Gastrocnemius medialis (tissue), 4 donors: Measurements from ENCODE around the gene FSTL1. TPM values are rescaled to one million over a fixed set of nuclear protein-coding genes. Genes with fewer than 3 reads are reported as not detected.

Source experiments
- ATAC-seq, 2 donors: fragments of 150-250 bp; one replicate each; pipeline ENCODE4 v1.9.1; 2016
- DNase-seq, 2 donors: peaks; one replicate each; pipeline ENCODE4 v3.0.0-alpha.2; 2019
- H3K27ac ChIP-seq, 4 donors: fragments of 200-600 bp; sonication (generic); 1 replicate in 1 of 4; 2 replicates in 3 of 4; pipeline ENCODE4 v1.5.1; 2016 to 2018; ENCODE audit warnings: mild to moderate bottlenecking in 2 of 4, moderate library complexity in 1 of 4
- H3K27me3 ChIP-seq, 3 donors: fragments of 200-600 bp; sonication (generic) in 2 of 3; 1 replicate in 1 of 3; 2 replicates in 2 of 3; pipeline versions ENCODE4 v1.5.1 to v1.6.0; 2016 to 2019; ENCODE audit warnings: mild to moderate bottlenecking in 1 of 3, moderate library complexity in 1 of 3
- H3K36me3 ChIP-seq, 2 donors: fragments of 200-600 bp; sonication (generic) in 1 of 2; one replicate each; pipeline ENCODE4 v1.5.1; 2017 to 2018
- H3K4me1 ChIP-seq, 2 donors: fragments of 200-600 bp; sonication (generic) in 1 of 2; one replicate each; pipeline ENCODE4 v1.5.1; 2016 to 2017; ENCODE audit warnings: mild to moderate bottlenecking in 2 of 2
- H3K4me3 ChIP-seq, 4 donors: fragments of 200-600 bp; sonication (generic) in 3 of 4; 1 replicate in 1 of 4; 2 replicates in 3 of 4; pipeline ENCODE4 v1.5.1; 2016 to 2019; ENCODE audit warnings: mild to moderate bottlenecking in 2 of 4
- H3K9me3 ChIP-seq, 3 donors: fragments of 200-600 bp; sonication (generic) in 2 of 3; 1 replicate in 1 of 3; 2 replicates in 2 of 3; pipeline ENCODE4 v1.5.1; 2016 to 2019
- POLR2A ChIP-seq, 2 donors: fragments of 450-650 bp; IDR thresholded peaks; one replicate each; pipeline ENCODE4 v1.6.1; 2017; ENCODE audit warnings: antibody characterized with exemption in 2 of 2, mild to moderate bottlenecking in 2 of 2, moderate library complexity in 2 of 2
- in situ Hi-C, 4 donors: fragments of 200-750 bp; cut with MboI; loops; one replicate each; pipeline versions ENCODE4 v1.15.0 to v1.8.0; 2017; ENCODE audit warnings: low sequenced_read_pairs in 4 of 4
- intact Hi-C: fragments of 100-400 bp; cut with DNase I; formaldehyde crosslinking; loops from one replicate; pipeline ENCODE4 v1.15.1; 2023; ENCODE audit warnings: low total_unique reads
- total RNA-seq, 4 donors: library from RNA; depleted of rRNA; stranded (reverse); fragments of >200 nt; gene quantifications; one replicate each; pipeline versions ENCODE4 v1.1.0 to v1.2.3, GENCODE V29; 2016
- TF ChIP-seq, protein P1 (sequence below), 5 experiments: fragments of 450-650 bp in 3 of 5; fragments of 200-600 bp in 2 of 5; sonication (generic) in 2 of 5; IDR thresholded peaks in 4 of 5; conservative IDR thresholded peaks in 1 of 5; 1 replicate in 4 of 5; 2 replicates in 1 of 5; pipeline ENCODE4 v1.5.1; 2016 to 2019; ENCODE audit warnings: antibody characterized with exemption in 5 of 5, mild to moderate bottlenecking in 3 of 5, moderate library complexity in 3 of 5

FSTL1 gene
- total RNA-seq, 4 donors from 2014 or later, result 33.4 to 77.5 (median 44.0) TPM

DNA sequence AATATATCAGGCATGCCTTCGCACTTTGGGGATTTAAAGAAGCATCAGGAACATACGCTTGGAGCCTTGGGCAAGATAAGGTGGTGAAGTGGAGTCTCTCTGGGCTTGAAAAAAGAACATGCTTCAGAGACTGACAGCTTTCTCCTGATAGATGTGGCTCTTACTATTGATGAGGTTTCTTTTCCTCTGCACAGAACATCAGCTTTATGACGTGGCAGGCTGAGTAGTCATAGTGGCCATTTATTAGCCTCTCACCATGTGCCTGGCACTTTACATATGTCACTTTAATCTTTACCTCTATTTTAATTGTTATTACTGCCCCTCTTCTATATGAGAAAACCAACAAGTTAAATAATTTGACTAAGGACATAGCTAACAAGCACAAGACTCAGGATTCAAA is 82.6 kb downstream of the FSTL1 start:
- in situ Hi-C loops (no loop called here), intact Hi-C loops (no loop called here)
- Histone ChIP-seq H3K4me3 (no peak overlapping the region), H3K9me3 (no peaks in the 10 kb centered on the region), H3K27me3 (no peaks in the 10 kb centered on the region), H3K36me3 (no peaks in the 10 kb centered on the region), H3K4me1 (no peaks in the 10 kb centered on the region), H3K27ac (no peak overlapping the region)
- no peak for DNase-seq
- TF ChIP-seq, protein P1, sequence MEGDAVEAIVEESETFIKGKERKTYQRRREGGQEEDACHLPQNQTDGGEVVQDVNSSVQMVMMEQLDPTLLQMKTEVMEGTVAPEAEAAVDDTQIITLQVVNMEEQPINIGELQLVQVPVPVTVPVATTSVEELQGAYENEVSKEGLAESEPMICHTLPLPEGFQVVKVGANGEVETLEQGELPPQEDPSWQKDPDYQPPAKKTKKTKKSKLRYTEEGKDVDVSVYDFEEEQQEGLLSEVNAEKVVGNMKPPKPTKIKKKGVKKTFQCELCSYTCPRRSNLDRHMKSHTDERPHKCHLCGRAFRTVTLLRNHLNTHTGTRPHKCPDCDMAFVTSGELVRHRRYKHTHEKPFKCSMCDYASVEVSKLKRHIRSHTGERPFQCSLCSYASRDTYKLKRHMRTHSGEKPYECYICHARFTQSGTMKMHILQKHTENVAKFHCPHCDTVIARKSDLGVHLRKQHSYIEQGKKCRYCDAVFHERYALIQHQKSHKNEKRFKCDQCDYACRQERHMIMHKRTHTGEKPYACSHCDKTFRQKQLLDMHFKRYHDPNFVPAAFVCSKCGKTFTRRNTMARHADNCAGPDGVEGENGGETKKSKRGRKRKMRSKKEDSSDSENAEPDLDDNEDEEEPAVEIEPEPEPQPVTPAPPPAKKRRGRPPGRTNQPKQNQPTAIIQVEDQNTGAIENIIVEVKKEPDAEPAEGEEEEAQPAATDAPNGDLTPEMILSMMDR (IDR thresholded peaks at IDR 0.05 in 4 of 5, conservative IDR thresholded peaks at IDR 0.05 in 1 of 5), result no peak
- TF ChIP-seq POLR2A (IDR thresholded peaks at IDR 0.05), result no peak
- no peak for ATAC-seq

DNA sequence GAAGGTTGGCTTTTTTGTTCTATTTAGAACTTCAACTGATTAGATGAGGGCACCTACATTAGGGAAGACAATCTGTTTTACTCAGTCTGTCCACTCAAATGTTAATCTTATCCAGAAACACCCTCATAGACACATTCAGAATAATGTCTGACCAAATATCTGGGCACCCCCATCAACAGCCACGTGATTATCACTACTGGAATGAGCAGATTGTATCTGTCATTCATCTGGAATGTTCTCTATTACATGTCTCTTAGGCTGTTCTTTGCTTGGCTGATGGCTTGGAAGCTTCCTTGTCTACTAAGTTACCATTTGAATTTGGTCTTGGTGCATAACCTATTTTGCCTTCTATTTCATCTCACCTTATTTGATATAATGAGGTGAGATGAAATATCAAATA is 86.0 kb downstream of the FSTL1 start:
- DNase-seq (no peak), ATAC-seq (no peak)
- TF ChIP-seq, protein P1 (IDR thresholded peaks at IDR 0.05 in 4 of 5, conservative IDR thresholded peaks at IDR 0.05 in 1 of 5), result no peak
- TF ChIP-seq POLR2A (IDR thresholded peaks at IDR 0.05), result no peak
- in situ Hi-C loops (no loop called here), intact Hi-C loops (no loop called here)
- no peaks in the 10 kb centered on the region for H3K36me3 ChIP-seq
- H3K27me3 ChIP-seq, result no peaks in the 10 kb centered on the region
- H3K4me3 ChIP-seq, result no peak overlapping the region
- no peaks in the 10 kb centered on the region for H3K9me3 ChIP-seq
- H3K4me1 ChIP-seq, result no peaks in the 10 kb centered on the region
- H3K27ac ChIP-seq, result no peak overlapping the region

GRCh38 chr3:120364101-120364500 is 86.7 kb downstream of the FSTL1 start:
- Histone ChIP-seq H3K36me3 (no peaks in the 10 kb centered on the region), H3K27me3 (no peaks in the 10 kb centered on the region), H3K9me3 (no peaks in the 10 kb centered on the region), H3K4me1 (no peaks in the 10 kb centered on the region), H3K27ac (no peak overlapping the region), H3K4me3 (no peak overlapping the region)
- in situ Hi-C loops, result no loop called here
- intact Hi-C loops, result no loop called here
- TF ChIP-seq, protein P1 (IDR thresholded peaks at IDR 0.05 in 4 of 5, conservative IDR thresholded peaks at IDR 0.05 in 1 of 5), result no peak
- TF ChIP-seq POLR2A (IDR thresholded peaks at IDR 0.05), result no peak
- DNase-seq (no peak), ATAC-seq (no peak)

GRCh38 chr3:120357807-120358206 is 93.0 kb downstream of the FSTL1 start:
- DNase-seq, result no peak
- in situ Hi-C loops, result no loop called here

More at GRCh38 chr3:120357807-120358206, 93.0 kb downstream of the FSTL1 start:
- no peak for ATAC-seq
- intact Hi-C loops, result no loop called here
- no peaks in the 10 kb centered on the region for H3K4me1 ChIP-seq
- H3K27me3 ChIP-seq, result no peaks in the 10 kb centered on the region
- H3K9me3 ChIP-seq, result no peaks in the 10 kb centered on the region
- no peak overlapping the region for H3K4me3 ChIP-seq
- no peaks in the 10 kb centered on the region for H3K36me3 ChIP-seq
- TF ChIP-seq, protein P1 (IDR thresholded peaks at IDR 0.05 in 4 of 5, conservative IDR thresholded peaks at IDR 0.05 in 1 of 5), result no peak
- no peak for TF ChIP-seq POLR2A (IDR thresholded peaks at IDR 0.05)
- no peak overlapping the region for H3K27ac ChIP-seq
